Liver (tissue), 3 donors: ENCODE measurements around the gene ZMYM4.

ENCODE experiments used
- EGR1 ChIP-seq, 2 donors: IDR thresholded peaks; 2 replicates each; pipeline ENCODE4 v1.6.1; 2016 to 2018; ENCODE audit warnings: antibody characterized with exemption in 2 of 2, low read depth in 2 of 2
- FOXA1 ChIP-seq: IDR thresholded peaks from 2 replicates; pipeline ENCODE4 v1.6.1; 2016; ENCODE audit warnings: antibody characterized with exemption
- GABPA ChIP-seq, 2 donors: IDR thresholded peaks in 1 of 2; conservative IDR thresholded peaks in 1 of 2; 2 replicates each; pipeline ENCODE4 v1.6.1; 2016; ENCODE audit warnings: antibody characterized with exemption in 2 of 2, mild to moderate bottlenecking in 1 of 2, moderate library complexity in 1 of 2
- HNF4A ChIP-seq, 2 donors: conservative IDR thresholded peaks; 2 replicates each; pipeline ENCODE4 v1.6.1; 2016; ENCODE audit warnings: antibody characterized with exemption in 2 of 2, mild to moderate bottlenecking in 2 of 2
- JUND ChIP-seq, 2 donors: IDR thresholded peaks; 2 replicates each; pipeline ENCODE4 v1.6.1; 2016; ENCODE audit warnings: antibody characterized with exemption in 2 of 2
- RAD21 ChIP-seq, 2 donors: IDR thresholded peaks; 2 replicates each; pipeline ENCODE4 v1.6.1; 2016; ENCODE audit warnings: antibody characterized with exemption in 2 of 2, mild to moderate bottlenecking in 2 of 2
- SP1 ChIP-seq: IDR thresholded peaks from 2 replicates; pipeline ENCODE4 v1.6.1; 2018; ENCODE audit warnings: antibody characterized with exemption, mild to moderate bottlenecking
- TAF1 ChIP-seq: conservative IDR thresholded peaks from 2 replicates; pipeline ENCODE4 v1.6.1; 2016; ENCODE audit warnings: antibody characterized with exemption, mild to moderate bottlenecking
- YY1 ChIP-seq: IDR thresholded peaks from 2 replicates; pipeline ENCODE4 v1.6.1; 2016; ENCODE audit warnings: antibody characterized with exemption, mild to moderate bottlenecking
- TF ChIP-seq, protein P1 (sequence below): fragments of 150-350 bp; IDR thresholded peaks from 2 replicates; pipeline ENCODE4 v1.5.1; 2017; ENCODE audit warnings: improper control_type of control experiment, low read depth, low read length; ENCODE audit not compliant: missing input control
- TF ChIP-seq, protein P2 (sequence below): IDR thresholded peaks from 2 replicates; pipeline ENCODE4 v1.6.1; 2016; ENCODE audit warnings: antibody characterized with exemption
- TF ChIP-seq, protein P3 (sequence below): IDR thresholded peaks from 2 replicates; pipeline ENCODE4 v1.6.1; 2016; ENCODE audit warnings: antibody characterized with exemption, mild to moderate bottlenecking
- TF ChIP-seq, protein P4 (sequence below): IDR thresholded peaks from 2 replicates; pipeline ENCODE4 v1.6.1; 2016; ENCODE audit warnings: antibody characterized with exemption
- donor health status: healthy.
- donor health status: healthy.

DNA sequence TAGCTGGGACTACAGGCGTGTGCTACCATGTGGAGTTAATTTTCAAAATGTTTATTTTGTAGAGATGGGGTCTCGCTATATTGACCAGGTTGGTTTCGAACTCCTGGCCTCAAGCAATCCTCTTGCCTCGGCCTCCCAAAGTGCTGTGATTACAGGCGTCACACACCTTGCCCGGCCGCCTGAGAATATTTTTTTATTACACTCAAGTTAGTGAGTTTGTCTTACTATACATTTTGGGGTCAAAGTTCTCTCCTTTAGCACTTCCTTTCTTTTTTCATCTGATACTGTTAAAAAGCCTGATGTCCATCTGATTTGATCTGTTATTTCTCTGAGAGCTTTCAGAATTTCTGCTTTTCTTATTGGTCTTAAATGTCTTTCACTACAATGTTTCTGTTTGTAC, 159.9 kb downstream of the ZMYM4 start:
- TF ChIP-seq, protein P1, sequence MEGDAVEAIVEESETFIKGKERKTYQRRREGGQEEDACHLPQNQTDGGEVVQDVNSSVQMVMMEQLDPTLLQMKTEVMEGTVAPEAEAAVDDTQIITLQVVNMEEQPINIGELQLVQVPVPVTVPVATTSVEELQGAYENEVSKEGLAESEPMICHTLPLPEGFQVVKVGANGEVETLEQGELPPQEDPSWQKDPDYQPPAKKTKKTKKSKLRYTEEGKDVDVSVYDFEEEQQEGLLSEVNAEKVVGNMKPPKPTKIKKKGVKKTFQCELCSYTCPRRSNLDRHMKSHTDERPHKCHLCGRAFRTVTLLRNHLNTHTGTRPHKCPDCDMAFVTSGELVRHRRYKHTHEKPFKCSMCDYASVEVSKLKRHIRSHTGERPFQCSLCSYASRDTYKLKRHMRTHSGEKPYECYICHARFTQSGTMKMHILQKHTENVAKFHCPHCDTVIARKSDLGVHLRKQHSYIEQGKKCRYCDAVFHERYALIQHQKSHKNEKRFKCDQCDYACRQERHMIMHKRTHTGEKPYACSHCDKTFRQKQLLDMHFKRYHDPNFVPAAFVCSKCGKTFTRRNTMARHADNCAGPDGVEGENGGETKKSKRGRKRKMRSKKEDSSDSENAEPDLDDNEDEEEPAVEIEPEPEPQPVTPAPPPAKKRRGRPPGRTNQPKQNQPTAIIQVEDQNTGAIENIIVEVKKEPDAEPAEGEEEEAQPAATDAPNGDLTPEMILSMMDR = no peak
- no peak for TF ChIP-seq RAD21 (IDR thresholded peaks at IDR 0.05)
- TF ChIP-seq, protein P2, sequence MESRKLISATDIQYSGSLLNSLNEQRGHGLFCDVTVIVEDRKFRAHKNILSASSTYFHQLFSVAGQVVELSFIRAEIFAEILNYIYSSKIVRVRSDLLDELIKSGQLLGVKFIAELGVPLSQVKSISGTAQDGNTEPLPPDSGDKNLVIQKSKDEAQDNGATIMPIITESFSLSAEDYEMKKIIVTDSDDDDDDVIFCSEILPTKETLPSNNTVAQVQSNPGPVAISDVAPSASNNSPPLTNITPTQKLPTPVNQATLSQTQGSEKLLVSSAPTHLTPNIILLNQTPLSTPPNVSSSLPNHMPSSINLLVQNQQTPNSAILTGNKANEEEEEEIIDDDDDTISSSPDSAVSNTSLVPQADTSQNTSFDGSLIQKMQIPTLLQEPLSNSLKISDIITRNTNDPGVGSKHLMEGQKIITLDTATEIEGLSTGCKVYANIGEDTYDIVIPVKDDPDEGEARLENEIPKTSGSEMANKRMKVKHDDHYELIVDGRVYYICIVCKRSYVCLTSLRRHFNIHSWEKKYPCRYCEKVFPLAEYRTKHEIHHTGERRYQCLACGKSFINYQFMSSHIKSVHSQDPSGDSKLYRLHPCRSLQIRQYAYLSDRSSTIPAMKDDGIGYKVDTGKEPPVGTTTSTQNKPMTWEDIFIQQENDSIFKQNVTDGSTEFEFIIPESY = no peak
- TF ChIP-seq SP1 = no peak
- TF ChIP-seq GABPA (IDR thresholded peaks at IDR 0.05 in 1 of 2, conservative IDR thresholded peaks at IDR 0.05 in 1 of 2) = no peak
- TF ChIP-seq, protein P3, sequence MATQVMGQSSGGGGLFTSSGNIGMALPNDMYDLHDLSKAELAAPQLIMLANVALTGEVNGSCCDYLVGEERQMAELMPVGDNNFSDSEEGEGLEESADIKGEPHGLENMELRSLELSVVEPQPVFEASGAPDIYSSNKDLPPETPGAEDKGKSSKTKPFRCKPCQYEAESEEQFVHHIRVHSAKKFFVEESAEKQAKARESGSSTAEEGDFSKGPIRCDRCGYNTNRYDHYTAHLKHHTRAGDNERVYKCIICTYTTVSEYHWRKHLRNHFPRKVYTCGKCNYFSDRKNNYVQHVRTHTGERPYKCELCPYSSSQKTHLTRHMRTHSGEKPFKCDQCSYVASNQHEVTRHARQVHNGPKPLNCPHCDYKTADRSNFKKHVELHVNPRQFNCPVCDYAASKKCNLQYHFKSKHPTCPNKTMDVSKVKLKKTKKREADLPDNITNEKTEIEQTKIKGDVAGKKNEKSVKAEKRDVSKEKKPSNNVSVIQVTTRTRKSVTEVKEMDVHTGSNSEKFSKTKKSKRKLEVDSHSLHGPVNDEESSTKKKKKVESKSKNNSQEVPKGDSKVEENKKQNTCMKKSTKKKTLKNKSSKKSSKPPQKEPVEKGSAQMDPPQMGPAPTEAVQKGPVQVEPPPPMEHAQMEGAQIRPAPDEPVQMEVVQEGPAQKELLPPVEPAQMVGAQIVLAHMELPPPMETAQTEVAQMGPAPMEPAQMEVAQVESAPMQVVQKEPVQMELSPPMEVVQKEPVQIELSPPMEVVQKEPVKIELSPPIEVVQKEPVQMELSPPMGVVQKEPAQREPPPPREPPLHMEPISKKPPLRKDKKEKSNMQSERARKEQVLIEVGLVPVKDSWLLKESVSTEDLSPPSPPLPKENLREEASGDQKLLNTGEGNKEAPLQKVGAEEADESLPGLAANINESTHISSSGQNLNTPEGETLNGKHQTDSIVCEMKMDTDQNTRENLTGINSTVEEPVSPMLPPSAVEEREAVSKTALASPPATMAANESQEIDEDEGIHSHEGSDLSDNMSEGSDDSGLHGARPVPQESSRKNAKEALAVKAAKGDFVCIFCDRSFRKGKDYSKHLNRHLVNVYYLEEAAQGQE = no peak
- no peak for TF ChIP-seq TAF1
- no peak for TF ChIP-seq JUND (IDR thresholded peaks at IDR 0.05)
- no peak for TF ChIP-seq EGR1 (IDR thresholded peaks at IDR 0.05; ENCODE audit: low read depth in 2 of 2)
- no peak for TF ChIP-seq FOXA1
- TF ChIP-seq, protein P4, sequence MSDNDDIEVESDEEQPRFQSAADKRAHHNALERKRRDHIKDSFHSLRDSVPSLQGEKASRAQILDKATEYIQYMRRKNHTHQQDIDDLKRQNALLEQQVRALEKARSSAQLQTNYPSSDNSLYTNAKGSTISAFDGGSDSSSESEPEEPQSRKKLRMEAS = no peak
- TF ChIP-seq HNF4A (conservative IDR thresholded peaks at IDR 0.05) = no peak
- TF ChIP-seq YY1 = no peak
